HUDEP-2 (cell line): ENCODE measurements around the gene CHMP1A.

Source experiments
- DNase-seq, 76 experiments: peaks; one replicate each; lab custom pipeline; 2025; ENCODE audit not compliant: unreplicated experiment in 76 of 76; lab: John Stamatoyannopoulos, UW

CHMP1A gene

GRCh38 chr16:89607937-89608740 is 49.4 kb downstream of the CHMP1A start:
- no peak for DNase-seq

DNA sequence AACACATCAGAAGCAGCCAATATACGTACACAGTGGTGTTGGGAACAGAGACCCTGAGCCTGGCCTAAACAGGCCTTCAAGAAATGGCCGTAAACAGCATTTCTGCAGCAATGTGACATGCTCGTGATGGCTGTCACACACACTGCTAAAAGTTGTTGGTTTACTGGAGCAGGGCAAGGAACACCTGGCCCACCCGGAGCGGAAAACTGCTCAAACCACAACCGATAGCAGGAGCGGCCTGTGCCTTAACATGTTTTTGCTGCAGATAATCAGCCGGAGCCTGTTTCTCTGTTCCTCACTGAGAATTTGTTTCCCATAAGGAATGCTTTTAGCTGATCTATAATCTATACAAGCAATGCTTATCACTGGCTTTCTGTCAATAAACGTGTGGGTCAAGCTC is 50.1 kb downstream of the CHMP1A start:
- no peak for DNase-seq

- DNase-seq: no peak
Observed at GRCh38 chr16:89606006-89606405, 51.5 kb downstream of the CHMP1A start.

GRCh38 chr16:89605186-89605970 is 52.1 kb downstream of the CHMP1A start:
- no peak for DNase-seq

- DNase-seq: no peak
Observed at GRCh38 chr16:89604764-89605163, 52.7 kb downstream of the CHMP1A start.

- DNase-seq: no peak
Observed at GRCh38 chr16:89602952-89603590, 54.4 kb downstream of the CHMP1A start.

- DNase-seq: peak in 3 of 76 experiments; percentile 5 to 19 (median 10)
Observed at GRCh38 chr16:89602273-89602951, 55.1 kb downstream of the CHMP1A start.

- no peak for DNase-seq
Observed at GRCh38 chr16:89601906-89602272, 55.6 kb downstream of the CHMP1A start.

- DNase-seq: no peak
Observed at GRCh38 chr16:89600956-89601355, 56.6 kb downstream of the CHMP1A start.

GRCh38 chr16:89600427-89600826 is 57.1 kb downstream of the CHMP1A start:
- DNase-seq: no peak

- no peak for DNase-seq
Observed at GRCh38 chr16:89599902-89600301, 57.6 kb downstream of the CHMP1A start.

DNA sequence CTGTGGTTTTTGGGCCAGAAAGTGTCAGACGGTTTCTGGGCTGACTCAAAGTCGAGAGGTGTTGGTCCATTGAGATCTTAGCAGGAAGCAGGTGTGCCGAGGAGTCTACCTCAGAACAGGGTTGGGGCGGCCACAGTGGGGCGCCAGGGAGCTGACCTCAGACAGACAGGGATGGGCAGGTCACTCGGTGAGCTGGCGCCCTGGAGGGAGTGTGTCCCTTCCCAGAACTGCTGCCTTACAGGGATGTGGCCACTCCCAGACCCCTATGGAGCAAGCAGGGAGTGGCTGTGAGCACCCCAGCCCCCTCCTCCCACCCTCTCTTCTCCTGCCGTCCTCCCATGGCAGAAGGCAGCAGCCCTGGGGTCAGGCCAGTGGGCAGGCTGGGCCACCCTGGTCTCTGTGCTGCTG is 58.1 kb downstream of the CHMP1A start:
- DNase-seq: peak in 13 of 76 experiments; percentile 4 to 41 (median 10)

DNA sequence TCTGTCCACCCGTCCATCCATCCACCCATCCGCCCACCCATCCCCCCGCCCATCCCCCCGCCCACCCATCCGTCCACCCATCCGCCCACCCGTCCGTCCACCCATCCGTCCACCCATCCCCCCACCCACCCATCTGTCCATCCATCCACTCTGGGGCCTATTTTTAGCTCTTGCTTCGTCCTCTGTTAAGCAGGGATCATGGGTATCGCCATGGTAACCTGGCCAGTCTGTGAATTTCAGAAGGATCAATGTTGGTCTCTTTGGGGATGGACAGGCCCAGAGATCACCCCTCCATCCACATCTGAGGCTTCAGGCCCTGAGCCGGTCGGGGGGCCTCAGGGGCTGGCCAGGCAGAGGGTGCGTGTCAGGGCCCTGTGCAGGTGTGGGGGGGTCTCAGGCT is 59.3 kb downstream of the CHMP1A start:
- peak in 3 of 76 experiments; percentile 10 to 23 (median 22) for DNase-seq

GRCh38 chr16:89596957-89597649 is 60.4 kb downstream of the CHMP1A start:
- no peak for DNase-seq

DNA sequence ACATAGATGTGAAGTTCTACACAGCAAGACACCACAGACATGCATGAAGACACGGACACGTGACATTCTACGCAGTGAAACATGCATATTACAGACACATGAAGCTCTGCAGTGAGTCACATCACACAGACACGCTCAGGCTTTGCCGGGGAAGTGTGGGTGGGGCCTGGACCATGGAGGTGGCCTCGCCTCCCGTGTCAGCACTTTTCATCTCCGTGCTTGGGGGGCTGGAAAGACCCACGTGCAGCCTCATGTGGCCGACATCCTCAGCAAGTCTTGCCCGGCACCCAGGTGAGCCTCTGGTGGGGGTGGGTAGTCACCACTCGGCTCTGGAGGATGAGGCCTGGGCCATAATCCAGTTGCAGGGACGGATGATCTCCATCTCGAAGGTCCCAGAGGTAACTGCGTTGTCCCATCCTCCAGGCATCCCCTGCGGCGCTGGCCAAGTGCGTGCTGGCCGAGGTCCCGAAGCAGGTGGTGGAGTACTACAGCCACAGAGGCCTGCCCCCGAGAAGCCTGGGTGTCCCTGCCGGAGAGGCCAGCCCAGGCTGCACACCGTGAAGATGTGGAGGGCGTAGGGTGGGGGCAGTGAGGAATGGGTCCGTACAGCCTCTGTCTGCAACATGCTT is 61.3 kb downstream of the CHMP1A start:
- no peak for DNase-seq

DNA sequence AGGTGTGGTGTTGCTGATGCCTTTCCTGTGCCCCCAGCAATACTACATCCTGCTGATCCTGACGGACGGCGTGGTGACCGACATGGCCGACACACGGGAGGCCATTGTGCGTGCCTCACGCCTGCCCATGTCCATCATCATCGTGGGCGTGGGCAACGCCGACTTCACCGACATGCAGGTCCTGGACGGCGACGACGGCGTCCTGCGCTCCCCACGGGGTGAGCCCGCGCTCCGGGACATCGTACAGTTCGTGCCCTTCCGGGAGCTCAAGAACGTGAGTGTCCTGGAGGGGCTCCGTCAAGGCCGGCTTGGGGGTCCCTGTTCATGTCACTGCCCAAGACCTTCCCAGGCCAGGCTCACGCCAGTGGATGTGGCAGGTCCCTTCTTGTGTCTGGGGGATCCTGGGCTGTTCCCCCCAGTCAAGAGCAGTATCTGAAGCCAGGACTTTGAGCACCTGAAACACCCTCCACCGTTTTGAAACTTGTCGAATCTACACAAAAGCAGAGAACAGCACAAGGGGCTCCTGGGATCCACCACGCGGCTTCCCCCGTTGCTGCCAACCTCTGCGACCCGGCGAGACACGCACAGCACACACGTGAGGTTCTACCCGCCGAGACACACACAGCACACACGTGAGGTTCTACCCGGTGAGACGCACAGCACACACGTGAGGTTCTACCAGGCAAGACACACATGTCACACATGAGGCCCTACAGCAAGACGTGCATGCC is 62.0 kb downstream of the CHMP1A start:
- no peak for DNase-seq
